BJ (cell line): ENCODE measurements around the gene NUP85. TPM values are rescaled to one million over a fixed set of nuclear protein-coding genes. Genes with fewer than 3 reads are reported as not detected.

Source experiments
- CTCF ChIA-PET: fragments of 350-600 bp; formaldehyde crosslinking; extraction: SDS; loops from one replicate; lab custom pipeline; 2021; ENCODE audit warnings: antibody characterized with exemption, inconsistent platforms; lab: Yijun Ruan, JAX
- POLR2A ChIA-PET: fragments of 300-600 bp; sonication (Branson Sonifier 250); formaldehyde crosslinking; extraction: SDS; loops from one replicate; lab custom pipeline; 2021; ENCODE audit warnings: antibody characterized with exemption; lab: Charles Lee
- DNase-seq: peaks from one replicate; pipeline ENCODE4 v3.0.0-alpha.2; 2011; ENCODE audit warnings: low read depth
- H3K27me3 ChIP-seq: 2 replicates; pipeline ENCODE4 v1.6.0; 2011; ENCODE audit warnings: low read length; ENCODE audit not compliant: control insufficient read depth, insufficient read depth
- H3K36me3 ChIP-seq: 2 replicates; pipeline ENCODE4 v1.5.1; 2011; ENCODE audit warnings: low read length; ENCODE audit not compliant: control insufficient read depth, insufficient read depth
- H3K4me3 ChIP-seq: 2 replicates; pipeline ENCODE4 v1.5.1; 2011; ENCODE audit warnings: low read depth, mild to moderate bottlenecking, control low read depth, low read length
- CTCF ChIP-seq: IDR thresholded peaks from 2 replicates; pipeline ENCODE4 v1.5.1; 2011; ENCODE audit warnings: low read depth, mild to moderate bottlenecking, control low read depth, inconsistent platforms, low read length, moderate library complexity; ENCODE audit not compliant: insufficient read depth
- polyA plus RNA-seq: library from polyadenylated mRNA; depleted of rRNA; stranded (reverse); fragments of >200 nt; gene quantifications from 2 replicates; pipeline ENCODE4 v1.2.3, GENCODE V29; 2011

NUP85 gene
- polyA plus RNA-seq, 1 experiment, result 74.1 TPM

- no peak for TF ChIP-seq CTCF
- Histone ChIP-seq H3K27me3 (no peaks in the 10 kb centered on the region), H3K4me3 (no peak overlapping the region), H3K36me3 (peaks cover 13% of the 10 kb centered on the region)
- DNase-seq, result no peak
- CTCF ChIA-PET, result interaction anchor here (0.8 to 4.7 kb wide), 3 partner anchors 9 to 211 kb away, joined by 3 to 37 read pairs (median 3); no protein-coding TSS in a partner anchor
- POLR2A ChIA-PET, result no interaction called here
These were observed 36.5 kb upstream of the NUP85 start for GRCh38 chr17:75168998-75169397.

- TF ChIP-seq CTCF, result no peak
- Histone ChIP-seq H3K27me3 (no peaks in the 10 kb centered on the region), H3K4me3 (no peak overlapping the region), H3K36me3 (peaks cover 17% of the 10 kb centered on the region)
- ChIA-PET POLR2A (no interaction called here), CTCF (interaction anchor here (0.8 to 1.7 kb wide), 7 partner anchors 9 to 114 kb away, joined by 3 to 6 read pairs (median 4); partner anchors contain the start of genes JPT1 and SUMO2)
- DNase-seq, result no peak
These were observed 32.0 kb upstream of the NUP85 start for GRCh38 chr17:75173526-75173925.

- peaks cover 19% of the 10 kb centered on the region for H3K36me3 ChIP-seq
- POLR2A ChIA-PET, result no interaction called here
These were observed 30.5 kb upstream of the NUP85 start for GRCh38 chr17:75174996-75175395.

GRCh38 chr17:75176625-75177024 lies 28.9 kb upstream of the NUP85 start:
- CTCF ChIA-PET, result interaction anchor here (1.0 to 1.3 kb wide), 3 partner anchors 21 to 117 kb away, joined by 3 to 5 read pairs (median 3); no protein-coding TSS in a partner anchor
- DNase-seq, result no peak
- POLR2A ChIA-PET, result no interaction called here
- no peak for TF ChIP-seq CTCF
- Histone ChIP-seq H3K36me3 (peaks cover 19% of the 10 kb centered on the region), H3K27me3 (no peaks in the 10 kb centered on the region), H3K4me3 (no peak overlapping the region)

More at GRCh38 chr17:75174996-75175395, 30.5 kb upstream of the NUP85 start:
- no peak overlapping the region for H3K4me3 ChIP-seq
- no peak for TF ChIP-seq CTCF
- DNase-seq, result no peak
- no peaks in the 10 kb centered on the region for H3K27me3 ChIP-seq
- CTCF ChIA-PET, result interaction anchor here (0.7 to 1.7 kb wide), 4 partner anchors 12 to 69 kb away, joined by 3 to 6 read pairs (median 4); no protein-coding TSS in a partner anchor

GRCh38 chr17:75178453-75178852 lies 27.0 kb upstream of the NUP85 start:
- ChIA-PET POLR2A (no interaction called here), CTCF (interaction anchor here (1.2 kb wide), 1 partner anchor 137 kb away, joined by 3 read pairs; no protein-coding TSS in a partner anchor)
- H3K36me3 ChIP-seq, result peaks cover 14% of the 10 kb centered on the region
- no peaks in the 10 kb centered on the region for H3K27me3 ChIP-seq
- no peak overlapping the region for H3K4me3 ChIP-seq
- no peak for TF ChIP-seq CTCF
- no peak for DNase-seq
